Measurements from ENCODE around the gene BTBD16.

Gene BTBD16

DNA sequence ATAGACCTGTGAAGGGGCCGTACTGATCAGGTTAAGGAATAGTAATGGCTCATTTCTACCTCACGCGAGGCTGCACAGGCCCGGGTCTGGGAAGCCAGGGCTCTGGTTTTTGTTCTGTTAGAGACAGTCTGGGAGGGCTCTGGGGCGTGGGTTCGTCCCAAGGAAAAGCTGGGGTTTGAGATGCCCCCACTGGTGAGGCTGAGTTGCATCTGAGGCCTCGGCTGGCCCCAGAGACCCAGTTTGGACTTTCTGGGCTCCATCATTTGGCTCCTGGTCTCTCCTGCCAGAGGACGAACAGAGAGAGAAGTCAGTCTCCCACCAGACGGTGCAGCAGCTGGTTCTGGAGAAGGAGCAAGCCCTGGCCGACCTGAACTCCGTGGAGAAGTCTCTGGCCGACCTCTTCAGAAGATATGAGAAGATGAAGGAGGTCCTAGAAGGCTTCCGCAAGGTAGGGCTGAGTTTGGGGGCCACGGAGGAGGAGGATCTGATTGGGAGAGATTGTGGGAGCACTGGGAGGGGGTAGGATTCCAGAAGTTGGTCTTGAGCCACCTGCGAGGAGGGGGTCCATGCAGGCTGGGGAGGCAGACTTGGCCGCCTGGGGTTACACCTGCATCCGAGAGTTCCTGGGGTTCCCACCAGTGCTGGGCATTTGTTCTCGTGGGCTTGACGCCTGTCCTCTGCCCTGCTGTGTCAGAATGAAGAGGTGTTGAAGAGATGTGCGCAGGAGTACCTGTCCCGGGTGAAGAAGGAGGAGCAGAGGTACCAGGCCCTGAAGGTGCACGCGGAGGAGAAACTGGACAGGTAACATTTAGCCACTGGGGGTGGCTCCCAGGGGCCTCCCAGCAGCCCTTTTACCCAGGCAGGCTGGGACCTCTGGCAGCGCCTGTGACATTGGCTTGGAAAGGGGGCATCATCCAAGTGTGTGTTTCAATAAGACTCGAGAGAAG lies 22.5 kb upstream of the BTBD16 start:
- DNase-seq: no peak

DNA sequence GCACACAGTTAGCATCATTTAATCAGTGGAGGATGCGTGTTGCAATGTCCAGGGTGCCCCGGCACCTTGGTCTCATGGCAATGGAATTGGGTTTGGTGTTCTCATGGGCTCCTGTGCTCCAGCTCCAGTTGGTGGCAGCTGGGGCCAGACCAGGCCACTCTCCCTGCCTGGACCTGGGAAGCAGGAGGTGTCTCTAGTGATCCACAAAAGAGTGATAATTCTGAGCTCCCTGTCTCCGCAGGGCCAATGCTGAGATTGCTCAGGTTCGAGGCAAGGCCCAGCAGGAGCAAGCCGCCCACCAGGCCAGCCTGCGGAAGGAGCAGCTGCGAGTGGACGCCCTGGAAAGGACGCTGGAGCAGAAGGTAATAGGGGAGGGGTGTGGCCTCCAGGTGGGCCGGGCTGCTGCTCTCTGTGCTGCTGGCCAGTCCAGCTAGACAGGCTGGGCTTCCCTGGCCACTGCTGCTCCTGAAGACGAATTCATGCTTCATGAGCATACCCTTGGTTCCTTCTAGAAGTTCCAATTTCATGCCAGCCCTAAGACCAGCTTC lies 21.7 kb upstream of the BTBD16 start:
- DNase-seq: no peak

DNA sequence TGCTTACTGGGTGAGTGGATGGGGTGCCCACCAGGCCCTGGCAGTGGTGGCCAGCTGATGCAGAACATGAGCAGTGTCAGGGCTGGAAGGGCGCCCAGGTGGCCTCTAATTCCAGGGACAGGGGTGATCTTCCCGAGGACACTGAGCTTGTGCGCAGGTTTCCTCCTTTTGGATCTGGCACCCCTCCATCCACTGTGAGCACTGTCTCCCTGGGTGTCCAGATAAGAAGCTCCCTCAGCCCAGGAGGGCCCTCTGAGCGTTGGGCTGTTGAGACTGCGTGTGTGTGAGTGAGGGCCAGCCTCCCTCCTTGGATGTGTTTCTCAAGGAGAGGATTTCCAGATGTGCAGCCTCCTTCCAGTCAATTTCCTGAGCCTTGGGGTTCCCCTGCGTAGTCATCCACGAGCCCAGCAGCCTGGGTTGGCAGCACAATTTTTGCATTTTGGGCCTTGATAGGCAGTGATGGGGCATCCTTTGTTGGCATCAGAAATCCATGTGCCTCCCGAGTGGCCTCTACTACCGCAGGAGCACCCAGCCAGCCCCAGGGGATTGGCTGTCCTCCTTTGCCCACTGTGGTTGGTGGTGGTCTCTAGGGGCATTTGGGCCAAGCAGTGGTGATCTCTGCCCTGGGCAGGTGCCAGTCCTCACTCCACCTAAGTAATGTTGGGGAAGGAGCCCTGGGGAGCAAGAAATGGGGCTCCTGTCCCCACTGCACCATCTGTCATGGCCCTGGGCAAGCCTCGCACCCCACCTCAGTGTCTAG lies 20.9 kb upstream of the BTBD16 start:
- no peak for DNase-seq

DNA sequence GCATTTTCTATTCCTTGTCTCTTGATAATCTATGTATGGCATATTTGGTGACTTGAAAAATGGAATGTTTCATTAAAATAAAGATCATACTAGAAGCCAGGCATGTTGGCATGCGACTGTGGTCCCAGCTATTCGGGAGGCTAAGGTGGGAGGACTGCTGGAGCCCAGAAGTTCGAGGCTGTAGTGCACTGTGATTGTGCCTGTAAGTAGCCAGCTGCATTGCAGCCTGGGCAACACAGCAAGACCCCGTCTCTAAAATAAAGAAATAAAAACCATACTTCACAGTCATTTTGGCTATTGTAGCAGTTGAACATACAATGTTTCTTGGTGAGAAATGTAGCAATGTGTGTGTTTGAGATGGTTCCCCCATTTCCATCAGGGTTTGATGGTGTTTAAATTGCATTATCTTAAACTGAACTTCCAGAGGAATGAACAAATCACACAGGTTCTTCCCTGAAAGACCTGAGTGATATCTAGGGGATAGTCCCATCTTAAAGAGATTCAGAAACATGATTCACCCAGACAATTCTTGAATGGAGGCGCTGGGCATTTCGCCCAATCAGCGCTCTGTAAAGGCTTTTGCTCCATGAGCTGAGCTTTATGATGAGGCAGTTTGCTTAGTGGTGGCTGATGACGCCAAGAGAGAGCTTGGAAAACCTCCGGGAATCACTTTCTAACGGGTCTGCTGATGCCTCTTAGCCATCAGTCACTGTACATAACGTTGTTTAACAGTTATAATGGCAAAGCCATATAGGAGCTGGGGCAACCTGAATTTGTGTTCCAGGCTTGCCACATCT lies 19.4 kb upstream of the BTBD16 start:
- DNase-seq: no peak

DNA sequence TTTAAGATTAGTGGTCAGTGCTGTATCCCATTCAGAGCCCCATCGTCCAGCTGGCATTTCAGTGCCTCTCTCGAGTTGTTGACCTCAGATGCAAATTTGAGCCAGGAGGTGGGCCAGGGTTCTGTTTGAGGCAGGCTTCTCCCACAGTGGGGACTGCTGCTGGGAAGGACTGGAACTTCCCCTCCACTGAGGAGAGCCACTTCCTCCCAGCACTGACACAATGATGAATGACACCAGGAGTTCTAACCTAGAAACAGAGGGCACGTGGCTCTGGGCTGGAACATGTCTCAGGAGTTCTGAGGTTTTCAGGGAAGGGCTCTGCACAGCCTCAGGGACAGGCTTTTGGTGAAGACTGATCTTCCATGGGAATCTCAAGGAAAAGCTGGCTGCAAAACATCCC lies 18.3 kb upstream of the BTBD16 start:
- DNase-seq: no peak

DNA sequence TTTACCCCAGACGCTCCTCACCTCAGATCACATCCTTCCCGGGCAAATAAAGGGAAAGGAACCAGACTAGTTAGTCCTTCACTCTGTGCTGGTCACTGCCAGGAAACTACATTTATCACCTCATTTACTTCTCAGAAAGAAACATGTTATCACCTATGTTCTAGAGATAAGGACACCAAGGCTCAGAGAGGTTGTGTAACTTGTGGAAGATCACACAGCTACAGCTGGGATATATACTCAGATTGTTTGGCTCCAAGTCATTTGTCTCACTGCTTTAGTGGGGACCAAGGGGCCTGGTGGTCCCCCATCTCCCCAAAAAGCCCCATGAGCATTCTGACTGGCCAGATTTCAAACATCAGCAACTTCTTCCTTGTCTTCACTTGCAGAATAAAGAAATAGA lies 17.5 kb upstream of the BTBD16 start:
- DNase-seq: no peak

DNA sequence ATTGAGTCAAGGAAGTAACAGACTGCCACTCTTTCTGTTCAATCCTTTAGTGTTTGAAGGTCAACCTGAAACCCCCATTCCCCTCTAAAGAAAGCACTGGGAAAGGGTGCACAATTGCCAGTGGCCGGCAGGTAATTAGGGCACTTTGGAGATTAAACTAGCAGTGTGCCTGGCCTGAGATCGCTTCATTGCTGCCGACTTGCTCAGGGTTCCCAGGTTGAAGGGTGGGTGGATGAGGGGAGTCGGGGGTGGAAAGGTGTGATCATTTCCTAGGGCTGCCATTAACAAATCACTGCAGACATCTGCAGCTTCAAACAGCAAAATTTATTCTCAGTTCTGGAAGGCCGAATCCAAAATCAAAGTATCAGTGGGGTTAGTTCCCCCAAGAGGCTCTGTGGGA lies 16.3 kb upstream of the BTBD16 start:
- no peak for DNase-seq

DNA sequence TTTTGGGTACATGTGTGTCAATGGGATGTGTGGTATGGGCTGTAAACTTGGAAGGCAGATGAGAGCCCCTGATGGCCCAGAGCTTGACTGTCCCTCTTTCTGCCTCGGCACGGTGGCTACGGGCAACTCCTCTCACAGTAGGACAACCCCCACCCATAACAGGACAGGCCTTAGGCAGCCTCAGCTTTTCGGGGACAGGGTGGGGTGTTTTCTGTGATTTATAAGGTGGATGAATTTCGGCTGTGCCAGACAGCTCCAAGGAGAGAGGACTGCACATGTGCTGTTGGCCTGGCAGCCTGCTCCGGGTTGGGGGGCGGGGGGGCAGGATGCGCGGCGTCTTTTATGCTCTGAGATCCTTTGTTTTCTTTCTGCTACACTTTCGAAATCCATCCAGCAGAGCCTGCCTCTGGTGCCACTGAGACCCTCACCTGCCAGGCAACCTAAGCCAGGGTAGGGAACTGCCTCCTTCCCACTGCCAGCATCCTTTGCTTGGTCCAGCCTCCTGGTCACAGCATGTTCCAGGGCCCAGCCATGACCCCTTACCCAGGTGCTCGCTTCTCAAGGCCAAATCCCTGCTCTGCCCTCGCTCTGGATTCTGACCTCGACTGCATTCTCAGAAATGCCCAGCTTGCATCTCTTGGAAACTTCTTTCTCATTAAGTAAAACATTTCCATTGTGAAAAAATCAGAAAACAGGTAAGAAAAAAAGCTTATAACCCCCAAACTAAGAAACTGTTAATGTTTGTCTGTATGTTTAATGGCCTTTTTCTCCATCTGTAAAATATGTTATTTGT lies 15.4 kb upstream of the BTBD16 start:
- DNase-seq: no peak

DNA sequence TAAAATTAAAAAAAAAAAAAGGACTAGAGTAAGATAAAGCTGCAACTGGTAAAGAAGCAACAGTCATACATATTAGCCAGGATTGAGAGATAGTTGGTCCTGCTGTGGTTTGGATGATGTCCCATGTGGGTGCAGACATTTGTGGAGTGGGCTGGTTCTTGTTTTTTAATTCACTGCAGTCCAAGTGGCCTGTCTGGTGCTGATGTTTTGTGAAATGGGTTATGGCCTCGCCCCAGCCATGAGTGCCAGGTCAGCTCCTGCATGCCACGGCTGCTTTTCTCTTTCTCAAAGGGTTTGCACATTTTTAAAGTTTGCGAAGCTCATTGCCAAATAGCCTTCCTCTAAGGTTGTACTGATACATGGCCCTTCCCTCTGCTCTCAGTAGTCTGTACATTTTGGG lies 14.1 kb upstream of the BTBD16 start:
- no peak for DNase-seq

DNA sequence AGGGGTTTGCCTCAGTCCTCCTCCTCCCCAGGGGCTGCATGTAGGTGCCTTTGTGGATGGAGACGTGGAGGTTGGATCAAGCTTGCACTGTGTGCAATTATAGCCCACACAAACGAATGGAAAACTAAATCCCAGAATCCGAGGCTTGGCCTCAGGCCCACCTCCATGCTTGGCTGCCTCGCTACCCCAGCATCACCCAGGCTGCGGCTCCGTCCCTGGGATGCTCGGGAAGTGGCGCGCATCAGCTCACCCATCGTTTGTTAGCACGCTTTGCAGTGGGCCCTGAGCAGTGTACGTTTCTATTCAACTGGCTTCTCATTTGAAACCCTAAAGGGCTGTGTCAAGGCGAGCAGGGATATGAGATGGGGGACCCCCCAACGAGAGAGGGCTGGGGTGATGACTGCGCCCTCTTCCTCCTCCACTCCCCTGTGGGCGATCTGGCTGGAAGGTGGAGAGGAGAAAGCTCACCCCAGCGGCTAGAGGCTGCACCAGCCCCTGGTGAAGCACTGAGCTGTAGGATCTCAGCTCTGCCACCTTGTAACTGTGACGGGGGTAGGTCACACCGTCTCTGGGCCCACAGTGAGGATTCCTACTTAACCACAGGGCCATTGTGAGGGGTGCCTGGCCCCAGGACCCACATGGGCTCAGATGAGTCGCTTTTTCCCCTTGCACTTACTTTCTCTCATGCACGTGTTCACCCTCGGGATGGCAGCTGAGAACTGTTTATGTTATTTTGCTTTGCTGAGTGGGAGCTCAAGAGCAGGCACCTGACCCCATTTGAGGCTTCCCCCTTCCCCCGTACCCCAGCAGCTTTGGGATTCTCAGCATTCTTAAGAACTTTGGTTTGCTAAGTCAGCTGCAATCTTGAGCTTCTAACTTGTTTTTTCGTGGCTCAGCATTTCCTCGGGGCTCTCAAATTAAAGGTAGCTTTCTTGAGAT lies 12.7 kb upstream of the BTBD16 start:
- no peak for DNase-seq

DNA sequence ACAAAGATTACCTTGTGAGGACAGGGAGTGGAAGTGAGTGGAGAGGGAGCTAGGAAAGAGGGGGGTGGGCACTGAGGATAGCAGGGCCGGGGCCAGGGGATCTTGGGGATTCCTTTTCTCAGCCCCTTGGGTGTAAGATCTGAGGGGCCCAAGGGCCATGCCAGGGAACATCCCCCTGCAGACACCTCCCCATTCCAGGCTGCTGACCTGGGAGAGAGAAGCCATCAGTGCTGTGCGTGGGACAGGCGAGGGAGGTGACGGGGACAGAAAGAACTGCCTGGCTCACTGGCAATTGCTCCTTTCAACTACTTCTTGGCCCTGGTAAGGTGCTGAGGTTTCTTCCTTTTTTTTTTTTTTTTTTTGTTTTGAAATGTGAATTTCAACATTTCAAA lies 12.0 kb upstream of the BTBD16 start:
- DNase-seq: no peak

DNA sequence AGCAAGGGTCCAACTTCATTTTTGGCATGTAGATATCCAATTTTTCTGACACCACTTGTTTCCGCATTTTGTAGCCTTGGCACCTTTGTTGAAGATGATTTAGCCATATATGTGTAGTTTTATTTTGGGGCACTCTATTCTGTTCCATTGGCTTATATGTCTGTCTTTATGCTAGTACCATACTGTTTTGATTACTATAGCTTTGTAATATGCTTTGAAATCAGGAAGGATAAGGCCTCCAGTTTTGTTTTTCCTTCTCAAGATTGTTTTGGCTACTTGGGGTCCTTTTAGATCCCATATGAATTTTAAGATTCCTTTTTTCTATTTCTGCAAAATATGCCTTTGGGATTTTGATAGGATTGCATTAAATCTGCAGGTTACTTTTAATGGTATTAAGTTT lies 9.5 kb upstream of the BTBD16 start:
- DNase-seq: no peak

DNA sequence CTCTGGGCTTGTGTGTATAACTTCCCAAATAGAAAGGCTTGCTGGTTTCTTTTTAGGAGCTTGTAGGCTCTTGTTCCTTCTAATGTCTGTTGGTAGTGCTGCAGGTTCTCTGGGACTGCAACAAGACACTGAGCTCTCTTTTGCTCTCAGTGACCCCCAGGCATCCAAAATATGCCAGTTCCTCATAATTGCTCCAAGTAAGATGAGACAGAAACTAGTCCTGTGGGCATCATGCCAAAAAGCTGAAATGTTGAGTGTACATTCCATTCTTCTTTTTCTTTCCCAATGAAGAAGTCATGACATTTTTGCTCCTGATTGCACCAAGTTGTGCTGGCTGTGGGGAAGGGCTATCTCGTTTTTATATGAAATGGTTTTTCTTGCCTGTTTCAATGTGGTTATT lies 7.1 kb upstream of the BTBD16 start:
- no peak for DNase-seq

DNA sequence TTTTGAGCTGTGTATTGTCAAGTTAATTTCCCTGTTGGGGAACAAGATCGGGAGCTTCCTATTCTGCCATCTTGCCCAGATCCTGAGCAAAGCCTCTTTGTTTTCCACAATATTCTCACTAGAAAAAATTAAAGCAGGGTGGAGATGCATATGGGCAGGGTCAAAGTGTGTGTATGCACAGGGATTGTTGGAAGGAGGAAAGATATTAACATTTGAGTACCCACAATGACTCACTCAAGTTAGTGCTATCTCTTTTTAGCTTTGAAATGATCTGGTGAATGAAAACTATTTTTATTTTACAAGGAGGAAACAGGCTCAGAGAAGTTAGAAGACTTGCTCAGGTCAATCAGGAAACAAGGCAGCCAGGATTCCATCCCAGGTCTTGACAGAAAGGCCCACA lies 6.7 kb upstream of the BTBD16 start:
- DNase-seq: no peak

DNA sequence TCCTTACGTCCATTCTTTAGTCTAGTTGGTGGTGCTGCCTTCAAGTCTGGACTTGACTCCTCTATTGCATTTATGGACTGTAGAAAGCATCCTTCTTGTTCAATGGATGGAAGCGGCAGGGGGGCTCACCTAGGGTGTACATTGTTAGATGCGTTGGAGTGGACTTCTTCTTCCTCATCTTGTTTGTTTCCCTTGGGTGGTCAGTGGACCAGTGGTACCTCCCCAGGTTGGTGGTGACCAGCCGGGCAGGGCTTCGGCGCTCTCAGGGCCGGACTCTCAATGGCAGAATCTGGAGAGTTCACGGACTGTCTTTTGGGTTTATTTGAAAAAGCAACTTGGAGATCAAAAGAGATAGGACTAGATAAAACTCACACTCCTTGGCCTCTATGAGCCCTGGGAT lies 6.2 kb upstream of the BTBD16 start:
- no peak for DNase-seq

DNA sequence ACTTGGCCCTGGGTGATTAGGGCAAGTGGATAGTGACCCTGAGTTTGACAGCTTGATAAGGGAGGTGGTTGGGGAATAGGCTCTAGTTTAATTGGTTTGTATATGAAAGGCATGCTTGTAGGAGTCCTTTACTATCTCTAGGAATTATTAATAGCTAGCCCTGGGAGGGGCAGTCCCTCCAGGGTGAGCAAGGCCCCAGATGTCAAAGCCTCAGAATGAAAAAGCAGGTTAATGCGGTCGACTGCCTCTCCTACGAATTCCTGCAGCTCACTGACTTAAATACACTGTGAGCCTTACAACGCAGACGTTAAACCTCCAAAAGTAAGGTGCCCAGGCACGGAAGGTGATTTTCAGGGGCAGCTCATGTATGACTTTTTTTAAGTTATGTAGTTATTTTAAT lies 5.2 kb upstream of the BTBD16 start:
- no peak for DNase-seq

DNA sequence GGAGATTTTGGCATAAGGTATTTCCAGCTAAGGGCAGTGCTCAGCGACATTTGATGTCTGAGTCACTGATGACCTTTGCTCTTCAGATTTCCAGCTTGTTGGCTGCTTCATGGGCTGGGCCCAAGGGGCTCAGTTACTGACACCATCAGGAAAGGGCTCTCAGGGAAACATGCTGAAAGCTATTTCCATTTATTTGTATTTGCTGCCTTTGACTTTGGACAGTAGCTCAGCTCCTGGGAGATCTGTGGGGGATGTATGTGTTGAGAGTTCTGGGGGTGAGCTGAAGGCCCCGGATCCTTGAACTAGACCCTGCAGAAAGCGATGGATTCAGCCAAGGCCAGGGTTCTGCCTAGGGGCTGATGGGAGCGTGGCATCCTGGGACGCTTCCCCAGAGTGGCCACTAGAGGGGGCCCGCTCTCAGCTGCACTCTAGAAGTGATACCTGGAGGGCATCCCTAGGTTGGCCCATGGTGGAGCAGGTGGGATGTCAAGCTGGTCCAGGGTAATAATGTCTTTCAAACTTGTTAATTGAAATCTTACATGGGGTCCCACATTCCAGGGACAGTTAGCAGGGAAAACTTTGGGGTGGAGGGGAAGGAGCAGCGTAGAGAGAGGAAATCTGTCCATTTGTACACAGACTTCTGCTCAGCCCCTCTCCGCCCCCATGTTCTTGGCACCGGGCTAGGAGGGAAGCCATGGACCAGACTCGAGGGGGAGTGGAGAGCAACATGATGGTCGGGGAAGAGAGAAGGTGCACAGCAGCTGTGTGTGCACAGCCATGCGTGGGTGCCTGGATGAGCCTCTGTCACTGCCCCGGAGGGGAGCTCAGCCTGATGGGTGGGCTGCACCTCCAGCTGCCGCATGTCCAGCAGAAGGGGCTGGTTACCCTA lies 3.0 kb upstream of the BTBD16 start:
- peak; percentile 51 for DNase-seq

DNA sequence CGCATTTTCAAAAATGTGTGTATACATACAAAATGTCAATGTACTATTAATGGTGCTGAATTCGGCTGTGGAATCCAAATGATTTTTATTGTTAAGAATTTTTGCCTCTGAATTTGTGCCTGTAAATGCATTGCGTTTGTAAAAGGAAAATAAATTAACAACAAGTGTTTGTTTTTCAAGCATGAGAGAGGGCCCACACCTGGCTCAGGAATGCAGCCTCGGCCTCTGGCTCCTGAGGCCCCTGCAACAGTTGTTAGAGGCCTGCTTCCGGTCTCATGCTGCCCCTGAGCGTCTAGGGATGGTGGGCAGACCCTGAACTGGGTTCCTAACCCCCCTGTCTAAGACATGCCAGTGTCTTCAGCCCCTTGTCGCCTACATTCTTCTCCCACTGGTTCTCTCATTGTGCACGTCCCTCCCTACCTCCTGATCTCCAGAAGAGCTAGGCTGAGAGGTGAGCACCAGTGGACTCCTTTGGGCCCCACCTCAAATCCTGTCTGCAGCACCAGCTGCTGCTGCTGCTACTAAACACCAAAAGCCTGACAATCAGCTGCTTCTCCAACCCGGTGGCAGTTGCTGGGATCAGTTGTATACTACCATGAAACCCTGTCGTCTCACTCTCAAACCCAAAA lies 1.9 kb upstream of the BTBD16 start:
- peak; percentile 59 for DNase-seq

DNA sequence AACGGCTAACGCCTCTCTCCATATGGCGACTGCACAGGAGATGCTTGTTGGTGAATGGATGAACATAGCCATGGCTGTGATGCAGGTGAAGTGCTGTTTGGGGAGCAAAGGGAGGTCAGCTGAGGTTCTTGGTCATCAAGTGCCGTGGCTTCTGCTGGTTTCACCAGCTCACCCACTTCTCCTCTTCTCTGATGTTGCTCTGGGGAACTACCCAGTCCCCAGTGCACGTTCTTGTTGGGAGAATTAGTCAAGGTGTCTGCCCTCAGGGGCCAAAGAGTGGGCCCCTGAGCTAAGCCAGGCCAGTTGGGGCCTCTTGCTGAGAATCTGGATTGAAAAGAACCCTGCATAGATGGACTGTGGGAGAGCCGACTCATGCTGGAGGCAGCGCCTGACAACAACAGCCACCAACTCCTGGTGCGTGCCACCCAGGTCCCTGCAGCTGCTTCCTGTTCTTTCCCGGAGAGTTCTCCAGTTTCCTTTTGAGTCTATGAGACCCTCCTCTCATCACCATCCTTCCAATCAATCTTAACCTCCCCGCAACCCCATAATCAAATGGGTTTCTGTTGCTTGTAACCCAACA lies 3.0 kb downstream of the BTBD16 start:
- DNase-seq: no peak

Measured in NCI-H510A treated with DMSO at 0.1 percent for 48 hours (cell line).